GM19043 (cell line): ENCODE measurements around the gene PARD3B.

ENCODE experiments used
- ATAC-seq: cut with Tn5 transposase; IDR thresholded peaks from one replicate; pipeline ENCODE4 v1.9.1; 2021; ENCODE audit warnings: low read depth; ENCODE audit not compliant: unreplicated experiment

PARD3B gene

GRCh38 chr2:204647626-204648025 lies 102.4 kb downstream of the PARD3B start:
- ATAC-seq, result no peak

DNA sequence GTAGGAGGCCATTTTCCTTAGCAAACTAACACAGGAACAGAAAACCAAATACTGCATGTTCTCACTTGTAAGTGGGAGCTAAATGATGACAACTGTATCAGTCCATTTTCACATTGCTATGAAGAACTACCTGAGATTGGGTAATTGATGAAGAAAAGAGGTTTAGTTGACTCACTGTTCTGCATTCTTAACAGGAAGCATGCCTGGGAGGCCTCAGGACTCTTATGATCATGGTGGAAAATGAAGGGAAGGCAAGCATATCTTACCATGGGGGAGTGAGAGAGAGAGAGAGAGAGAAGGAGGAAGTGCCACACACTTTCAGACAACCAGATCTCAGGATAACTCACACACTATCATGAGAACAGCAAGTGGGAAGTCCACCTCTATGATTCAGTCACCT lies 105.3 kb downstream of the PARD3B start:
- no peak for ATAC-seq

DNA sequence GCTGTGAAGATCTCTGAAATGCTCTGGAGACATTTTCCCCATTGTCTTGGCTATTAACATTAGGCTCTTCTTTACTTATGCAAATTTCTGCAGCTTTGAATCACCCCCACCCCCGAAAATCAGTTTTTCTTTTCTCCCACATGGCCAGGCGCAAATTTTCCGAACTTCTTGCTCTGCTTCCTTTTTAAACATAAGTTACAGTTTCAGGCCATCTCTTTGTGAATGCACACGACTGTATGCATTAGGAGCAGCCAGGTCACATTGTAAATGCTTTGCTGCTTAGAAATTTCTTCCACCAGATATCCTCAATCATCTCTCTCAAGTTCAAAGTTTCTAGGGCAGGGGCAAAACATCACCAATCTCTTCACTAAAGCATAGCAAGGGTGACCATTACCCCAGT lies 106.8 kb downstream of the PARD3B start:
- no peak for ATAC-seq

- ATAC-seq, result no peak
Observed at GRCh38 chr2:204654669-204655068, 109.4 kb downstream of the PARD3B start.

DNA sequence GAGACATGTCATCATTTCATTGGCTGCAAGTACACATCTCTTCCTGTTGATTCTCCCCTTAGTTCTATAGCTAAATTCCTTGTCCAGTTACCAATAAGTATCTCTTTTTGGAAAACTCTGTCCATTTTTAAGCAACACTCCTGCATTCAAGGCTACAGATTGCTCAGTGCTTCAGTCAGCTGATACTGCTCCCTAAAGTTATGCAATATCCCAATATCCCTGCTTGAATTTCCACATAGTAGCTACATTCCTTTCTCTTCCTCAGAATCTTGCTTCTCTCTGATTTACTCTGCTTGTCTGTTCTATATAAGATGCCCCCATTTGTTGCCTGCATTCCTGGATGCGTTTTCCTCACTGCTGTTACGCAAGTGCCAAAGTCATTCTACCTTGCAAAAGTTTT lies 109.8 kb downstream of the PARD3B start:
- ATAC-seq, result no peak

DNA sequence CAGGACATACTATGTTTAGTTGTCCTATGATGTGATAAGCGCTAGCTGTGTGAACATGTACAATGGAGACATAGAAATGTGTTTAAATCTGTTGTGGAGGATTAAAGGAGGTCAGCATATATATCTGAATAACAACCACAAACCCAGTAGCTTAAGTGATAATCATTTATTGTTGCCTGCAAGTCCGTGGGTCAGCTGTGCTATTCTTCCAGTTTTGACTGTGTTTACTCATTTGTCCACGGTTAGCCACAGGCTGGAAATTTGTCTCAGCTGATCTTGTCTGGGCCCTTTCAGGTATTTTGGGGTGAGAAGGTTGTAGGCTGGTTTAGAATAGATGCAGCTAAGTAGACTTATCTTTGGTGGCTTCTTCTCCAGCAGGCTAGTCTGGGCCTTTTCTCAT lies 110.4 kb downstream of the PARD3B start:
- no peak for ATAC-seq

DNA sequence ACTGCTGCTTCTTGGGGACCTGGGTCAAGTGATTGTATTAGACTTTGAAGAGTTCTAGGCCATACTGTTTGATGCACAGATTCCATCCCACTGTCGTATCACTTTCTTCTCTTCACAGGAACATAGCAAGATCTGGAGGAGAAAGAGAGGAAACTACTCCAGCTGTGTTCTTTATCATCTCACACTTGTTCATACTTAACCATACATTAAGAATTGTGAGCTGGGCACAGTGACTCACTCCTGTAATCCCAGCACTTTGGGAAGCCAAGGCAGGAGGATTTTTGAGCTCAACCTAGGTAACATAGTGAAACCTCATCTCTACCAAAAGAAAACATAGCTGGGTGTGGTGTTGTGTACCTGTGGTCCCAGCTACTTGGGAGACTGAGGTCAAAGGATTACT lies 111.7 kb downstream of the PARD3B start:
- ATAC-seq, result no peak

- ATAC-seq, result no peak
Observed at GRCh38 chr2:204662956-204663355, 117.7 kb downstream of the PARD3B start.

DNA sequence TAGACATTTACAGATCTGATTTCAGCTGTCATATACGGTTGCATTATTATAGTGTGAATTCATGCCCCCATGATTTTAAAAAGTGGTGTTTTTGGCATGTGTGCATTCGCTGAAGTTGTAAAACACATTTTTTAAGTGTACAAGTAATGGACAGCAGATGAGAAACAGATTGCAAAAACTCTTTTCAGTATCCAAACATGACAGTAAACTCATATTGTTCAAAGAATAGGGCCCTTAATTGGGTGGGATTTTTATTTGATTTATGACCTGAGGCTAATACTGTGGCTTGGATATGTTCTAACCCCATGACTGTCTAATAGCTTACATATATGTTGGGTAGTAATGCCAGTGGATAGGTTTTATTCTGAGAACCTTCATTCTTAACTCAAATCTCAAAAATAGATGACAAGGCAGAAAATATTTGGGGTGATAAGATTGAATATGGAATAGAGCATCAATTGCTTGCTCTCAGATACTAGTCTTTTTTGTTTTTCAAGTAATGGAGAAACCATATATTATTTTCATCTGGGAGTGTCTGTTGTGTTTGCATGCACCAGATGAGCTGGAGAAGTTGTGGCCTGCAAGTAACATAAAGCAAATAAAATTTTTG lies 118.6 kb downstream of the PARD3B start:
- no peak for ATAC-seq

GRCh38 chr2:204664708-204665121 lies 119.4 kb downstream of the PARD3B start:
- ATAC-seq, result no peak

DNA sequence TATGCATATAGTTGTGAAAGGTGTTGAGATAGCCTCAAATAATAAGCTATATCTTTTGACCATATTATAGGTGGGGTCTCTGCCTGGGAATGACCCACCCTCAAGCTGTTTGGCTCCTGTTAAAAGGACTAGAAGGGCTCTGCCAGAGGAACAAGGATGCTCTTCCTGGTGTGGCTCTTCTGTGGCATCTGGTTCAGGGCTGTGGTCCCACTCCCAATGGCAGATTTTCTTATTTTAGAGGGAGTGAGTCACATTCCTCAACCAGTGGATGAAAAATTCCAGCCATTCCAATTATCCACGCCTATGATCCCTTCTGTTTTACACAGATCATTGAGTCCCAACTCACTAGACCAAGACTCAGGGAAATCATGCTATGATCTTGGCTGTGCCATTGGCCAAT lies 119.9 kb downstream of the PARD3B start:
- ATAC-seq, result no peak

GRCh38 chr2:204665771-204666170 lies 120.5 kb downstream of the PARD3B start:
- no peak for ATAC-seq

DNA sequence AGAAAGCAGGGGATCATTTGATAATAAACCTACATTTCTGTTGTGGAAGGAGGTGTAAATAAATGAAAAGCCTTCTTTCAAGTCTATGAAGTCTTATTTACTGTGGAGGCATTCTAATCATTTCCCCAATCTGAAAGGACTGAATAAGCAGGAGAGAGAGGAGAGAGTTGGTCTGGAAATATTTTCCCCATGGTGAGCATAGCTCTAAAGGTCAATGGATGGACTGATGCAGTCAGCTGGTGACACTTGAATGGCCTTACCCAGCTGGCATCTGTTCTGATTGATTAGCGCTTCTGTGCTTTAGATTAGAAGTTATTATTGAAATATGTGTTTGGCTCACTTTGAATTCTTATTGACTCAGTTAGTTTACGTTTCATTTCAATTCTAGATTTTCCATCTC lies 122.7 kb downstream of the PARD3B start:
- ATAC-seq, result no peak

- no peak for ATAC-seq
Observed at GRCh38 chr2:204669382-204669781, 124.1 kb downstream of the PARD3B start.

GRCh38 chr2:204670124-204670523 lies 124.8 kb downstream of the PARD3B start:
- ATAC-seq, result no peak

DNA sequence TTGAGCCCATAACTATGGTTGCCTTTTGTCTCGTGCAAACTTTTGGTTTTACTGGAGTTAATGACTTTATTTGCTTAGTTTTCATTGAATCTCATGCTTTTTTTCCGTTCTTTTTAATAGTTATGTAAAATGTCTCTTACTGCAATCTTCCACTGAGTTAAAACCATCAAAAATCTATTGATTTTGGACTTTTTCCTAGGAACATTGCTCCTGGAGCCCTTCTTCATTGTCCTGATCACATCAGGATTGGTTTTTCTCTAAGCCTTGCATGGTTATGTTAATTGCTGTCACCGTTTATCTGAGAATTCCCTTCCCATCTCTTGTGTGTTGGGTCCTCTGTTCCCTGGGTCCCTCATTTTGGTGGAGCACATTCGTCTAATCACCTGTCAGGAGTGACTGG lies 125.5 kb downstream of the PARD3B start:
- no peak for ATAC-seq

GRCh38 chr2:204672772-204673171 lies 127.5 kb downstream of the PARD3B start:
- no peak for ATAC-seq

- no peak for ATAC-seq
Observed at GRCh38 chr2:204673877-204674276, 128.6 kb downstream of the PARD3B start.

GRCh38 chr2:204678031-204678430 lies 132.8 kb downstream of the PARD3B start:
- no peak for ATAC-seq

GRCh38 chr2:204680576-204680975 lies 135.3 kb downstream of the PARD3B start:
- ATAC-seq, result no peak

- ATAC-seq, result no peak
Observed at GRCh38 chr2:204681412-204681811, 136.1 kb downstream of the PARD3B start.

DNA sequence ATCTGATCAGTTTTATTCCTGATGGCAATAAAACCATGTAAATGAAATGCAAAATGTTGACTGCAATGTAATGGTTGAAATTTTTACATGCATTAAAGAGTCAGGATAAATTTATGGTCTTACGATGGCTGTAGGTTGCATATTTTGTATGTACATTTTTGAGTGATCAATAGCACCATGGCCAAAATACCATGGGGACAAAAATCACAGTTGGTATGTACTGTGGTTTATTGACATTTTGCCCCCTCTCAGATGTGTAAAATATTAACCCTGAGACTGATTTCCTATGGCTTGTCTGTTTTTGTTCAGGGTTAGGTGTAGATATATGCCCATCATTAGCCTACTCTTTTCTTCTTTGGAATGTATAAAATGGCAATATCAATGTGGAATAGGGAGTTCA lies 138.1 kb downstream of the PARD3B start:
- ATAC-seq, result no peak

GRCh38 chr2:204686406-204686805 lies 141.1 kb downstream of the PARD3B start:
- no peak for ATAC-seq
